AG09309 (cell line): ENCODE results near the gene ITSN1.

Experiments used
- DNase-seq: peaks from one replicate; pipeline ENCODE4 v3.0.0-alpha.2; 2010; ENCODE audit warnings: low read depth
- H3K4me3 ChIP-seq: 2 replicates; pipeline ENCODE4 v1.5.1; 2011; ENCODE audit warnings: mild to moderate bottlenecking, low read depth, low read length, moderate library complexity; ENCODE audit not compliant: control insufficient read depth
- CTCF ChIP-seq: IDR thresholded peaks from 2 replicates; pipeline ENCODE4 v1.5.1; 2011; ENCODE audit warnings: mild to moderate bottlenecking, low read depth, low read length, inconsistent platforms; ENCODE audit not compliant: insufficient read depth, control insufficient read depth; ENCODE audit errors: missing control alignments

Gene ITSN1

GRCh38 chr21:33733601-33734000 lies 91.3 kb downstream of the ITSN1 start:
- H3K4me3 ChIP-seq = no peak overlapping the region
- TF ChIP-seq CTCF = no peak
- no peak for DNase-seq

GRCh38 chr21:33734291-33734690 lies 92.0 kb downstream of the ITSN1 start:
- peak; percentile 0 for DNase-seq
- H3K4me3 ChIP-seq = no peak overlapping the region
- no peak for TF ChIP-seq CTCF

GRCh38 chr21:33734818-33735217 lies 92.5 kb downstream of the ITSN1 start:
- DNase-seq = no peak
- no peak for TF ChIP-seq CTCF
- no peak overlapping the region for H3K4me3 ChIP-seq

GRCh38 chr21:33736569-33736968 lies 94.3 kb downstream of the ITSN1 start:
- TF ChIP-seq CTCF = no peak
- no peak for DNase-seq
- H3K4me3 ChIP-seq = no peak overlapping the region

- no peak for TF ChIP-seq CTCF
- DNase-seq = no peak
- H3K4me3 ChIP-seq = no peak overlapping the region
These were observed 97.4 kb downstream of the ITSN1 start for GRCh38 chr21:33739701-33740100.

- no peak for TF ChIP-seq CTCF
- DNase-seq = no peak
- no peak overlapping the region for H3K4me3 ChIP-seq
These were observed 105.1 kb downstream of the ITSN1 start for GRCh38 chr21:33747420-33747819.

GRCh38 chr21:33748903-33749302 lies 106.6 kb downstream of the ITSN1 start:
- H3K4me3 ChIP-seq = no peak overlapping the region
- TF ChIP-seq CTCF = no peak
- DNase-seq = no peak
